NCI-H187 (cell line): ENCODE measurements around the gene TMEM120B.
A peak's percentile ranks its signal among the peaks of the same experiment; 100 is the strongest.

Source experiments
- DNase-seq, 2 experiments: peaks; one replicate each; lab custom pipeline; 2025; lab: John Stamatoyannopoulos, UW

TMEM120B gene

GRCh38 chr12:121792607-121793439, 80.3 kb downstream of the TMEM120B start:
- DNase-seq: no peak

GRCh38 chr12:121793440-121793837, 80.9 kb downstream of the TMEM120B start, which contains the start of gene RHOF:
Gene RHOF, minus strand, starts transcription at chr12:121793688. Its CDS starts 55 bp downstream, at chr12:121793633.
- DNase-seq: no peak

- peak; percentile 84 for DNase-seq
Observed at GRCh38 chr12:121793838-121794533, 81.4 kb downstream of the TMEM120B start.

DNA sequence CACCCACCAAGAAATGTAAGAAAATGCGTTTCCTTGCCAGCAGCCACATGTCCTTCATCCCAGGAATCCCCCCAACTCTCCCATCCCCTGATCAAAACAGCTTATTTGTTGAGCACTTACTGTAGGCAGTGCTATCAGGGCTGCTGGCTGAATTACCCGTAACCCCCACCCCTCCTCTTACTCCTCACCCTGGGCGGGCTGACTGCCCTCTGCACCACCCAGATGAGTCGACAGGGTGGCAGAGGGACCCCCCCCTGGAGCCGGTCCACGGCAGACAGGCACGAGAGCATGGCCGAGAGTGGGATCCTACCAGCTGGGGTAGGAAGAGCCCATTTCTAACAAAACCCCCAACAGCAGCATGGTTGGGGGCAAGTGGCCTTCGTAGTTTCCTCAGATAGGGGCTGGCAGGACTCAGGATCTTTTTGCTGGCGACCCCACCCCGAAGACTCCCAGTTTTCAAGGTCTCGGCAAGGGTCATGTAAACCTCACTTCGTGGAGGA, 82.0 kb downstream of the TMEM120B start:
- DNase-seq: no peak

DNA sequence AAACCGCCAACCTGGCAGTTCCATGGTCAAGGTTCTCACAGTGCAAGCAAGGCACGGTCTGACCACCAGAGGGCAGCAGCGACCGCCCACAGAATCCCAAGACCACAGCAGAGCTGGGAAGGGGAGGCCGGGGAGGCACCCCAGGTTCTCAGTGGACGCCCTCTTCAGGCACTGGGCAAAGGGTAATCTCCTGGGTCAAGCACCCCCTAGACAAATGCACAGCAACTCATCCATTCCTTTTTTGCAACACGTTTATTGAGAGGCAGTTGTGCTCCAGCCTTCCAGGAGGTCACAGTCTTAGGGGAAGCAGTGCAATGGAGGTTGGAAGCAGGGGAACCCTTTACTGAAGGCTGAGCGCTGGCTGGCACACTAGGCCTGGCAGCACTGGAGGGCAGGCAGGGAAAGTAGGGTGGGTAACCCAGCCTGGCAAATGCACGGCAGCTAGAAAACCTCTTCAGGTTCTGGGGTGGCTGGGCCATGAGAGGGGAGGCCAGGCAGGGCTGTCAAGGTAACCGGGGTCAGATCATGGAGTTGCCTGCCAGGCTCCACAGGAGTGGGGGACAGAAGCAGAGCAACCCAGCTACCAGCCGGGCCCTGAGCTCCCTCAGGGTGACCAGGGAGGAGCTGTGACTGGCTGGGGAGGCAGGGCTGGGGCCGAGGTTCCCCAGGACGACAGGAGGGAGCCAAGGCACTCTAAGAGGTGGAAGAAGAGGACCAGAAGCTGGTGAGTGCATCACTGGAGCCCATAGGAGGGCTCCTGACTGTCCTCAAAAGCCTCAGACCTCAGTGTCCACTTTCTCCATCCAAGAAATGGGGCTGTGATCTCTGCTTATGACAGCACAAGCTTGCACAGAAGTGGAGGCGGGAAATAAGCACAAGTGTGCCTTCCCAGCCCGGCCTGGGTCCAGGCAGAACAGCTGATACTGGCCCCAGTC, 82.7 kb downstream of the TMEM120B start:
- peak; percentile 65 to 91 for DNase-seq

DNA sequence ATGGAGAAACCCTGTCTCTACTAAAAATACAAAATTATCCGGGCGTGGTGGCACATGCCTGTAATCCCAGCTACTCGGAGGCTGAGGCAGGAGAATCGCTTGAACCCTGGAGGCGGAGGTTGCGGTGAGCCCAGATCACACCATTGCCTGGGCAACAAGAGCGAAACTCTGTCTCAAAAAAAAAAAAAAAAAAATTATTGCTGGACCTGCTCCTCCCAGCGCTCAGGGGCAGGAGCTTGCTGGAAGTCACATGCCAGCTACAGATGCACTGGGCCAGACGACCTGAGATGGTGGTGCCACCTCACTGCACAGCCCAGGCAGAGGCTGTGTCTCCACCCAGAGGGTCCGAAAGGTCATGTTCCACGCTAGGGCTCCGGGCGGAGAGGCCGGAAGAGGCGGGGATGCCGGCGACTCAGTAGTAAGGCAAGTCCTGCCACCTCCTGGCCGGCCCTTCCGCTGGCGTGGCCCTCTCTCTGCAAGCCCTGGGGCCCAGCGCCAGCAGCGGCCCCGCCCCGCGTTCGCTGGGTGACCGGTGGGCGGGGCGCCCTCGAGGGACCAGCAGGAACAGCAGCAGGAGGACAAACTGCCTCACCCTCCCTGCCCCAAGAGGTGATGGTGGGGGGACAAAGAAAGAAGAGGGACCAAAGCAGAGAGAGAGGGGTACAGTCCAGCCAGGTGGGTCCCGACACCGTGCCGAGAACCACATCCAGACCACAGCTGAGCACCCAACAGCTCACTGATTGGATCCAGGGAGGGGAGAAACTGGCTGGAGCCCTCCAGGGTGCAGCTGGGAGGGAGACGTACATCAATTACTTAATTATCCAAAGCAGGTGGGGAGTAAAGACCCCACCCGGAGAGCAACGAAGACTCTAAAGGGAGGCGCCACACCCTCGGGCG, 84.6 kb downstream of the TMEM120B start:
- peak; percentile 46 to 51 for DNase-seq

DNA sequence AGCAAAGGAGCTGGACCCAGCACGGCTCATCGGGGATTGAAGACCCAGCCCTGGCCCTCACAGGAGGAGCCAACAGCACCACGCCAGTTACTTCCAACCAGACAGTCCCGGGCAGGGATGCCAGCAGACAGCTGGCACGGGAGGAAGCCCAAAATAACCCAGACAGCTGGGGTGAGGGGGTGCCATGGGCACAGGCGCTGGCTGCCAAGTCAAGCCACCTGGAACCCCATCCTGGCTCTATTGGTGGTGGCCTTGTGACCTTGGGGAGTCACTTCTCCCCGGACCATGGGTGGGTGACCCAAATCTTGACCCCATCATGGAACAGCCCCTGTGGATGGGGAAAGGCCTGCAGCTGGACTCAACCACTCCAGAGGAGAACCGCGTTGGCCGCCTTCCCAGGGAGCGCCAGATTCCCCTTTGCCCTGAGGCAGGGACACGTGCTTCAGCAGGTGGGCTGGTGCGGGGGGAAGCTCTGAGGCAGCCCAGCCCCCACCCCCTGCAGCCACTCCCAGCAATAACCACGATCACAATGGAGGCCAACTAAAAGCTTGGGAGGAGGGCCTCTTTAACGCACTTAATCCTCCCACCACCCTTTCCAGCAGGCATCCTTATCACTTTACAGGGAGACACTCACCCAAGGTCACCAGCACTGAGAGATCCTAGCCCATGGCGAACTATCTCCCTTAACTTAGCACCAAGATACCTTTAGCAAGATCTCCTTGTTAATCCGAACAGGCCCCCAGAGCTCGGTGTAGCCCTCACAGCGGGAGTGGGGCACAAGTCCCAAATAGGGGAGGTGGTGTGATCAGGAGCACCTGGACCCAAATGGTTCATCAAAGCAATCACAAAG, 85.6 kb downstream of the TMEM120B start:
- DNase-seq: peak; percentile 54 to 81

DNA sequence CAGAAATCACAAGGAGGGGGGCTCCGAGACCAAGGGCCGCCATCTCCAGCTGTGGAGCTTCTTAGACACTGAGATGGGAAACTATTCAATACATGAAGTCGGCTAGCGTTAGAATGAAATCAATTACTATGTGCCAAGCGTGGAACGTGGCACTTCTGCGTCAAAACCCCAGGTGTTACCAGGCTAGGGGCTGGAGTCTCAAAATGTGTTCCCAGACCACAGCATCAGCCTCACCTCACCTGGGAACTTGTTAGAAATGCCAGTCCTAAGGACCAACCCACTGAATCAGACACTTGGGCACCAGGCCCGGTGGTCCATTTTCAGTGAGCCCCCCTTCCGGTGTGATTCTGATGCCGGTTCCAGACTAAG, 86.2 kb downstream of the TMEM120B start:
- no peak for DNase-seq

DNA sequence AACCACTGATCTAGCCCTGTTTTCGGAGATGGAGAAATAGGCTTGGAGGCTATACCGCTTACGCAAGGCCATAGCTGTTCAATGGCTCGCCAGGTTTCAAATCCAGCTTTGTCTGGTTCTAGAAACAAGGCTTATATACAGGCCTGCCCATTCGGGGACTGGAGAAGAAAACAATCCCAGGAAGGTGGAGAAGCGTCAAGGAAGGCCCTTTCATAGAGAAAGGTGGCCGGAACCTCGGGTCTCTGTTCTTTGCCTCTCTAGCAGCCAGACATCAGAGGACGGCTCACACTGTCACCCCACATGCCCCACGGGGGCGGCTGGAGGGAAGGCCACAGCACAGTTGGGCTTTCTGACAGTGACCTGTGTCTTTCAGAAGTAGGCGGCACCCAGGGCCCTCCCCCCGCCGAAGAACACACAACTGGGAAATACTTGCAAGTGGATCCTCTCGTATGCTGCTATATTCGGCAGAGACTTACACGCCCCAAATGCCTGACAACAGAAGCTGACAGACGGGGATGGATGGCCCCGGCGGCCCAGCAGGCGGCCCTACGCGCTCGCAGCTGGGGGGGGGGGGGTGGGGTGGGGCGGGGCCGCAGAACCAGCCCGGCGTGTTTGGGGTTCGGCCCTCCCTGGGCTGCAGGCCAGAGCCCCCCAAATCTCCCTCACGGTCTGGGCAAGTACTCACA, 86.7 kb downstream of the TMEM120B start:
- DNase-seq: peak; percentile 72 to 89

DNA sequence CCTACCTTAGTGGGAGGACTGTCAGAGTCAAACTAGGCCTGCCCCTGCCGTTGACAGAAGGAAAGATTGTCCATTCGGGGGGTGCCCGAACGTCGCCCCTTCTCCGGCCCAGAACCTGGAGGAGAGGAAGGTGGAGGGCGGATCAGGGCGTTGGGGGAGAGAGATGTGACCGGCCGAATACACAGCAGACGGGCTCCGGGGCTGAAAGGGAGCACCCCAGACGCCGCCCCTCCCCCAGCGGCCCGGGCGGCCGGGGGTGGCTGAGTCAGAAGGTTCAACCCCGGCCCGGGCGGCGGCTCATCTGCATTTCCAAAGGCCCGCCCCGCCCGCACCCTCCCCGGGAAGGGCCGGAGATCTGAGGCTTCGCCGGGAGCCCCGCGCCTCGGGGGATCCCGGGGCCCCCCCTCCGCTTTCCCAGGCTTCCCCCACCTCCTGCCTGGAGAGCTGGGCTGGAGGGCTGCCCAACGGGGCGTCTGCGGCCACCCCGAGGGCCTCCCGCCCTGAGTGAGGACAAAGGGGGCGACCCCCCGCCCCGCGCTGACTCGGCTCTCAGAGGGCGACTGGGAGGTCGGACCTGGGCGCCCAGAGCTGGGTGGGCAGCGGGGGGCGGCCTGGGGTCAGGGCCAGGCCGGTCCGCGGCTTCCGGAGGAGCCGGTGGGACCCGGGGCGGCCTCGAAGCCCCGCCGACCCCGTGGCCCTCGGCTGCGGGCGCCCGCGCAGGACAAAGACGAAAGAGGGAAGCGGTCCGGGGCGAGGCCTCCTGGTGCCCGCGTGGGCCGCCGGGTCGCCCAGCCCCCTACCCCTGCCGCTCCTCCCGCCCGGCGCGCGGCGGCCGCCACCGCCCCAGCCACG, 87.5 kb downstream of the TMEM120B start:
- DNase-seq: peak; percentile 72 to 92

DNA sequence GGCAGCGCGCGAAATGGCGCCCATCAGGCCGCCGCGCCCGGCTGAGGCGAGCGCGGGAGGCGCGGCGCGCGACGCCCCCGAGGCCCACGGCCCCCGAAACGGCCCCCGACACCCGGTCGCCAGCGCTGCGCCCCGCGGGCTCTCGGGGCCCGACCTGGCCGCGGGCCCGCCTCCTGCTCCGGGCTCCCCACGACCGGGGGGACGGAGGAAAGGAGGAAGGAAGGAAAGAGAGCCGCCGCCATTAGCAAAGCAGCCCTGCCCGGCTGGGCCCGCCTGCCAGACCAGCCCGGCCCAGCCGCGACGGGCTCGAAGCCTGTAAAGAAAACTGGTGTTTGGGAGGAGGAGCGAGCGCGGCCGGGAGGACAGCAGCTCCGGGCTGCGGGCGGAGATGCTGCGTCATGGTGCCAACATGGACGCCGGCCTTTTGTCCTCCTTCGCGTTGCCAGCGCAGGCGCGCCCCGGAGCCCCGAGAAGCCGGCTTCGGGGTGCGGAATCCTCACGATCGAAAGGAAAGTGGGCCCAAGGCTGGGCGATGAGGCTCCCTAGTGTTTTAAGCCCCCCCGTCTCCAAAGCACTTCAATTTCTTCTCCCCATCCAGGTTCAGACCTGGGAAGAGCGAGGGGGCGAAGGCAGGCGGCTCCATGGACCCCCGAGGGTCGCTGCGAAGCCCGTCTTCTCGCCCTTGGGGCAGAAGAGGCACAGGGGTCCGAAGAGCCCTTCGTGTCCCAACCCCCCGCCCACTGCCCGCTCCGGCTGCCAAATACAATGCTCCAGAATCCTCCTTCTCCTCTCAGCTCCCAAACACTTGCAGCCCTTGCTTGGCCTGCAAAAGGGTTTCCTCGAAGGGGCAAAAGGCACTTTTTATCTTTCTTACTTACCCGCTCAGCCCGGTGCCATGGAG, 88.4 kb downstream of the TMEM120B start:
- DNase-seq: peak; percentile 55 to 78

GRCh38 chr12:121801595-121802484, 89.3 kb downstream of the TMEM120B start:
- peak; percentile 51 to 78 for DNase-seq

GRCh38 chr12:121802485-121802842, 89.9 kb downstream of the TMEM120B start:
- DNase-seq: no peak

DNA sequence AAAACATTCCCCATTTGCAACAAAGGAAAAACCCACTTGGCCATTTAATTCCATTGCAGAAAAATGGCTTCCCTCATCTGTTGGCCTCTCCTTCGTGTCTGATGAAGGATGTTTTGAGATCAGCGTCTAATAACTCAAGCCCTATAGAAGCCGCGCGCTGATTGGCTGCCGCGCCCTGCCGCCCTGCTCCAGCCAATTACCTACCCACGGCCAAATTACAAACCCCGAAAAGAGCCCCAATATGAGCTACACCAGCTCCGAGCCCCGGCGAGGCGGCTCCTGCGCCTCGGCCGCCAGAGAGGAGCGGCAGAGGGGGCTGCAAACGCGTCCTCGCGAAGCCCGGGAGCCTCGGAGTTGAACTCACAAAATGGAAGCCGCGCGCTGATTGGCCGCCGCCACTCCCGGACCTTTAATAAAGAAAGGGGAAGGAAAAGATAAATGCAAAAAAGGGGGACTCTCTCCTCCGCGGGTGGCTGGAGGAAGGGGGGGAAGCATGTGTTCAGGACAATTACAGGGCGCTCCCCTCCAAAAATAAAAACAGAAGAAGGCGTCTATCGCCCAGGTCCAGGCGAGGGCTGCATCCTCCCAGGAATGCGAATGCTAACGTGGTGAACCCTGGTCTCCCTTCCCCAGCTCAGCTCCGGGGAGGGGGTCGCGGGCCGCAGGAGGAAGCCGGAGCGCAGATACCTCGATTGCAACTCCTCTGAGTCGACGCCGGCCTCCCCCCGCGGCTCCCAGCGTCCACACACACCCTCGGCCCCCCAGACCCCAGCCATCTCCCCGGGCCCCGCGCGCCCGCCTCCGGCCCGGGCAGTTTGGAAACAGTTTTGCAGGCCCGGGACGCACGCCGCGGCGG, 90.5 kb downstream of the TMEM120B start:
- peak; percentile 92 to 95 for DNase-seq

- no peak for DNase-seq
Observed at GRCh38 chr12:121803861-121804416, 91.4 kb downstream of the TMEM120B start, which contains the start of gene SETD1B. Gene SETD1B, plus strand, starts transcription at chr12:121804009. Its CDS starts 729 bp downstream, at chr12:121804738.
